ENCODE results near the gene LIMS1. TPM values are rescaled to one million over a fixed set of nuclear protein-coding genes. Genes with fewer than 3 reads are reported as not detected.

The LIMS1 gene
- total and polyA plus RNA-seq, 11 donors, result 21.3 to 136 (median 76.0) TPM

DNA sequence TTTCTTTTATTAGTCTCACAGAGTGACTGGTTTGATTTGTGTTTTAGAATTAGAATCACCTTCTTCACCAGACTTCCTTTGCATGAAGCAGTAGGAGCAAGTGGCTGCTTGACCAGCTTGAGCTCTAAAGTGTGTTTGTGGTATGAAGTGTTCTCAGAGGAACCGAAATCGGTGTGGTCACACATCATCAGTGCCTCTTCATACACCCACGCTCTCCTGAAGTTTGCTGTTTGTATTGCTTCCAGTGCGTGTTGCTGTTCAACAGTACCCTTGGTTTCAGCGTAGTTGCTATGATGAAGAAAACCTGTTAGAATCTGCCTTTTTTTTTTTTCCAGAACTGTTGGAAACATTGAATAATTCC, 77.9 kb downstream of the LIMS1 start:
- ATAC-seq (peak in 2 of 4 donors; percentile 29 to 32), DNase-seq (no peak)
- H3K36me3 ChIP-seq, result peaks cover 0 to 2% (median 0%) of the 10 kb centered on the region in 9 donors
- H3K4me1 ChIP-seq, result peaks cover 0 to 64% (median 15%) of the 10 kb centered on the region in 12 donors
- WGBS, 4 donors, result 79 to 88% (median 80%) methylated on average over 5 of the region's 5 CpGs
- peak overlapping the region in 2 of 12 donors; percentile 12 to 55 for H3K27ac ChIP-seq
- H3K9me3 ChIP-seq, result no peaks in the 10 kb centered on the region
- TF ChIP-seq, protein P1, sequence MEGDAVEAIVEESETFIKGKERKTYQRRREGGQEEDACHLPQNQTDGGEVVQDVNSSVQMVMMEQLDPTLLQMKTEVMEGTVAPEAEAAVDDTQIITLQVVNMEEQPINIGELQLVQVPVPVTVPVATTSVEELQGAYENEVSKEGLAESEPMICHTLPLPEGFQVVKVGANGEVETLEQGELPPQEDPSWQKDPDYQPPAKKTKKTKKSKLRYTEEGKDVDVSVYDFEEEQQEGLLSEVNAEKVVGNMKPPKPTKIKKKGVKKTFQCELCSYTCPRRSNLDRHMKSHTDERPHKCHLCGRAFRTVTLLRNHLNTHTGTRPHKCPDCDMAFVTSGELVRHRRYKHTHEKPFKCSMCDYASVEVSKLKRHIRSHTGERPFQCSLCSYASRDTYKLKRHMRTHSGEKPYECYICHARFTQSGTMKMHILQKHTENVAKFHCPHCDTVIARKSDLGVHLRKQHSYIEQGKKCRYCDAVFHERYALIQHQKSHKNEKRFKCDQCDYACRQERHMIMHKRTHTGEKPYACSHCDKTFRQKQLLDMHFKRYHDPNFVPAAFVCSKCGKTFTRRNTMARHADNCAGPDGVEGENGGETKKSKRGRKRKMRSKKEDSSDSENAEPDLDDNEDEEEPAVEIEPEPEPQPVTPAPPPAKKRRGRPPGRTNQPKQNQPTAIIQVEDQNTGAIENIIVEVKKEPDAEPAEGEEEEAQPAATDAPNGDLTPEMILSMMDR (IDR thresholded peaks at IDR 0.05), result no peak
- no peak for TF ChIP-seq POLR2A (IDR thresholded peaks at IDR 0.05)
- H3K4me3 ChIP-seq, result no peak overlapping the region
- intact Hi-C loops (cut with DNase I), result loop anchor here in 1 of 10 donors (10.0 kb wide), 1 partner anchor 103 kb away; the partner anchor contains the start of gene RANBP2
- H3K27me3 ChIP-seq, result no peaks in the 10 kb centered on the region

DNA sequence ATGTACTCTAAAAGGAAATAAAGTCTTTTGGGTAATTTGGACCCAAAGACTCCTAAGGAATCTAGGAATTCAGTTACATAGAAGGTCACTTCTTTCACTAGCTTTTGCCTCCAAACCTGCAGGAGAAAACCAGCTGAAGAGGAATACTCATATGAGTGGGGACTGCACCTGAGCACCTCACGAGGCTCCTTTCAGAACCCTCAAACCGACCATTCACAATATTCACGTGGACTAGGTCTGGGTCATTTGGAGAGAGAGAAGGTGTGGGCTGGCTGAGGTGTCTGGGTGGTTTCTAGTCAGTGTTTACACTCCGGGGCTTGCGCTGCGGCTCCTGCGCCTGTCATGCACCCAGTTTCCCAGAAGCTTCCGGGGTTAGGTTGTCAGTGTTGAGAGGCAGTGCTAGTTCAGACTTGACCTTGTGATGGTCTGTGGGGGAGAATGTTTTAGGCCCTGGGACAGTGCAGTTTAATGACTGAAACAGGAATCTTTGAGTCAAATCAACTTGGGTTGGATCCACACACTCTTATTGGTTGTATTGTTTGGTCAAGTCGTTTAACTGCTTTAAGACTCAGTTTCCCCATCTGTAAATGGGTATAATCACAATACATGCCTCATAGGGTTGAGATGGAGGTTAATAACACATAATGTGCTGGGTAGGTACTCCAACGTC, 78.4 kb downstream of the LIMS1 start:
- peaks cover 0 to 67% (median 15%) of the 10 kb centered on the region in 12 donors for H3K4me1 ChIP-seq
- peak overlapping the region in 2 of 12 donors; percentile 12 to 55 for H3K27ac ChIP-seq
- H3K27me3 ChIP-seq, result no peaks in the 10 kb centered on the region
- WGBS, 4 donors, result 88 to 92% (median 89%) methylated on average over 10 of the region's 10 CpGs
- intact Hi-C loops (cut with DNase I), result loop anchor here in 1 of 10 donors (10.0 kb wide), 1 partner anchor 102 kb away; the partner anchor contains the start of gene RANBP2
- H3K4me3 ChIP-seq, result peak overlapping the region in 1 of 12 donors; percentile 1
- ATAC-seq (no peak), DNase-seq (no peak)
- peaks cover 0 to 2% (median 0%) of the 10 kb centered on the region in 9 donors for H3K36me3 ChIP-seq
- no peaks in the 10 kb centered on the region for H3K9me3 ChIP-seq
- TF ChIP-seq, protein P1 (IDR thresholded peaks at IDR 0.05), result no peak
- TF ChIP-seq POLR2A (IDR thresholded peaks at IDR 0.05), result no peak

DNA sequence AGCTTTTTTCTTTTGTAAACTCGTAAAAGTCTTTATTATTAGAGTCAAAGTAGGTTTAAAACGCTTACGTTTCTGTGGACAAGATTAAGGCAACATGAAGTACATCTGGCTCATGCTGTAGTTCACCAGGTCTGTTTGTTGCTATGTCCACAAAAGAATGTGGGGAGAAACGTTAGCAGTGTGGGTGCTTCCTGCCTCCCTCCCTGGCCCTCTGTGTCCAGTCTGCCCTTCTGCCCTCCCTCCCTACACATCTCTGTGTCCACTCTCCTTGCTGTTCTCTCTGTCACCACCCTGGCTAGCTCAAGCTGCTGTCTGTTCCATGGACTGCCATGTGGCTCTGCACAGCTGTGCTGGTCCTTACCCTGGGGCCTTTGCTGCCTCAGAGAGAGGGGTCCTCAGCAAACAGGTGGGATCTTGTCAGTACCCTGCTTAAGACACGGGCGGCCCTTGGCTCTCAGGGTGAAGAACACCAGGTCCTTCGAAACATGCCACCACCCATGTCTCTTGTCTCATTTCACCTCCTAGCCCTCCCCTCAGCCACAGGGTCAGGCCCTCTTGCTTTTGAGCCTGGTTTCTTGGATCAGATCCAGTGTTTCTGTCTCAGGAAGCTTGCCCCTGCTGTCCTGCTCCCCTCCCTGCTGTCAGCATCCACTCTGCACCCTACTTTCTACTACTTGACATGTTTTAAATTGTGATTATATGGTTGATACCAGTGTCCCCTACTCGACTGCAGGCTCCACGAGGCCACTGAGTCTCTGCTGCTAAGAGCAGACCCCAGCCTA, 79.2 kb downstream of the LIMS1 start:
- intact Hi-C loops (cut with DNase I), result loop anchor here in 2 of 10 donors (2.0 to 10.0 kb wide), 2 partner anchors 19 to 101 kb away; partner anchors contain the start of gene RANBP2 (in 1 of the 2)
- 61 to 70% (median 63%) methylated on average over 9 of the region's 9 CpGs for WGBS, 4 donors
- Histone ChIP-seq H3K4me1 (peaks cover 0 to 74% (median 18%) of the 10 kb centered on the region in 12 donors), H3K4me3 (no peak overlapping the region), H3K27me3 (no peaks in the 10 kb centered on the region), H3K36me3 (peaks cover 0 to 2% (median 0%) of the 10 kb centered on the region in 9 donors), H3K9me3 (no peaks in the 10 kb centered on the region), H3K27ac (peak overlapping the region in 1 of 12 donors; percentile 55)
- ATAC-seq (peak in 3 of 4 donors; percentile 38 to 50 (median 38)), DNase-seq (no peak)
- TF ChIP-seq POLR2A (IDR thresholded peaks at IDR 0.05), result no peak
- TF ChIP-seq, protein P1 (IDR thresholded peaks at IDR 0.05), result no peak
